ENCODE measurements around the gene DGKB.

DNA sequence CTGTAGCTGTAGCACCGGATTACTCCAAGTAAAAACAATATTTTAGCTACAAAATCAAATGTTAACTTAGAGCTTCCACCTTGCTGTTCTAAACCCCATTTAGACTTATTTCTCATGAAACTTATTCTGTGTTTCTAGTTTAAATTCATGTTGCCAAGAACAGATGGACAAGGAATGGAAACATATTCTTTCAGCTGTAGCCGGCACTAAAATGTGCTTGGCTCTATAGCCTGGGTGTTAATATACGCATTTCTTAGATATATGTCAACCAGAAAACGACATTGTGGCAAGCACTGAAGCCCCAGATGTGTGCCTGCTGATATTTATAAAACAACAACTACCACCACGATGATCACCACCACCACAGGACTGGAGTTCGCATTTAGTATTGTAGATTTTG, 722.8 kb downstream of the DGKB start:
- TF ChIP-seq, protein P1, sequence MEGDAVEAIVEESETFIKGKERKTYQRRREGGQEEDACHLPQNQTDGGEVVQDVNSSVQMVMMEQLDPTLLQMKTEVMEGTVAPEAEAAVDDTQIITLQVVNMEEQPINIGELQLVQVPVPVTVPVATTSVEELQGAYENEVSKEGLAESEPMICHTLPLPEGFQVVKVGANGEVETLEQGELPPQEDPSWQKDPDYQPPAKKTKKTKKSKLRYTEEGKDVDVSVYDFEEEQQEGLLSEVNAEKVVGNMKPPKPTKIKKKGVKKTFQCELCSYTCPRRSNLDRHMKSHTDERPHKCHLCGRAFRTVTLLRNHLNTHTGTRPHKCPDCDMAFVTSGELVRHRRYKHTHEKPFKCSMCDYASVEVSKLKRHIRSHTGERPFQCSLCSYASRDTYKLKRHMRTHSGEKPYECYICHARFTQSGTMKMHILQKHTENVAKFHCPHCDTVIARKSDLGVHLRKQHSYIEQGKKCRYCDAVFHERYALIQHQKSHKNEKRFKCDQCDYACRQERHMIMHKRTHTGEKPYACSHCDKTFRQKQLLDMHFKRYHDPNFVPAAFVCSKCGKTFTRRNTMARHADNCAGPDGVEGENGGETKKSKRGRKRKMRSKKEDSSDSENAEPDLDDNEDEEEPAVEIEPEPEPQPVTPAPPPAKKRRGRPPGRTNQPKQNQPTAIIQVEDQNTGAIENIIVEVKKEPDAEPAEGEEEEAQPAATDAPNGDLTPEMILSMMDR (IDR thresholded peaks at IDR 0.05), result no peak
- TF ChIP-seq POLR2A (IDR thresholded peaks at IDR 0.05), result no peak

Measured in body of pancreas (tissue), 4 donors.